ENCODE measurements around the gene BEAN1. TPM values are rescaled to one million over a fixed set of nuclear protein-coding genes. Genes with fewer than 3 reads are reported as not detected.
A peak's percentile ranks its signal among the peaks of the same experiment; 100 is the strongest.

Gene BEAN1
- total and polyA plus RNA-seq, 3 experiments from 2014 or later, result 0.09 TPM; not detected in 2

- H3K4me1 ChIP-seq (ENCODE audit: insufficient read depth, low read length), result peaks cover 14% of the 10 kb centered on the region
- no peak overlapping the region for H3K4me3 ChIP-seq (ENCODE audit: low read length)
- Mint-ChIP-seq H3K36me3 (no peaks in the 10 kb centered on the region), H3K9me3 (no peaks in the 10 kb centered on the region), H3K4me1 (peaks cover 20 to 25% (median 23%) of the 10 kb centered on the region in 3 donors), H3K27ac (no peak overlapping the region), H3K27me3 (peaks cover under 1 to 9% of the 10 kb centered on the region in 2 donors), H3K4me3 (no peak overlapping the region)
- no peaks in the 10 kb centered on the region for H3K27me3 ChIP-seq (ENCODE audit: insufficient read depth, low read length, poor library complexity, severe bottlenecking)
- CTCF ChIA-PET, result interaction anchor here (0.7 kb wide), 1 partner anchor 117 kb away, joined by 3 read pairs; no protein-coding TSS in a partner anchor
- H3K9me3 ChIP-seq (ENCODE audit: low read length), result no peaks in the 10 kb centered on the region
- DNase-seq, result no peak
- no peak overlapping the region for H3K27ac ChIP-seq (ENCODE audit: low read depth, low read length)
- H3K36me3 ChIP-seq (ENCODE audit: insufficient read depth, low read length), result no peaks in the 10 kb centered on the region
- POLR2A ChIA-PET, result no interaction called here
These were observed 46.0 kb downstream of the BEAN1 start for GRCh38 chr16:66473051-66473571.

GRCh38 chr16:66473654-66474519 is 46.8 kb downstream of the BEAN1 start:
- no peaks in the 10 kb centered on the region for H3K36me3 ChIP-seq (ENCODE audit: insufficient read depth, low read length)
- H3K27me3 ChIP-seq (ENCODE audit: insufficient read depth, low read length, poor library complexity, severe bottlenecking), result no peaks in the 10 kb centered on the region
- CTCF ChIA-PET, result interaction anchor here (0.7 to 1.9 kb wide), 2 partner anchors 116 to 177 kb away, joined by 3 to 8 read pairs; no protein-coding TSS in a partner anchor
- no peaks in the 10 kb centered on the region for H3K9me3 Mint-ChIP-seq
- POLR2A ChIA-PET, result no interaction called here
- no peak for DNase-seq
- H3K4me1 Mint-ChIP-seq, result peaks cover 25 to 31% (median 29%) of the 10 kb centered on the region in 3 donors
- peak overlapping the region in 1 of 7 donors; percentile 57 for H3K4me3 Mint-ChIP-seq
- no peak overlapping the region for H3K27ac ChIP-seq (ENCODE audit: low read depth, low read length)
- H3K27me3 Mint-ChIP-seq, result peaks cover 0 to 4% of the 10 kb centered on the region in 2 donors
- no peak overlapping the region for H3K4me3 ChIP-seq (ENCODE audit: low read length)
- H3K4me1 ChIP-seq (ENCODE audit: insufficient read depth, low read length), result peaks cover 19% of the 10 kb centered on the region
- no peaks in the 10 kb centered on the region for H3K9me3 ChIP-seq (ENCODE audit: low read length)
- peak overlapping the region in 7 of 8 donors; percentile 50 to 95 (median 88) for H3K27ac Mint-ChIP-seq
- no peaks in the 10 kb centered on the region for H3K36me3 Mint-ChIP-seq

GRCh38 chr16:66474750-66475199 is 47.7 kb downstream of the BEAN1 start:
- Mint-ChIP-seq H3K4me1 (peaks cover 28 to 36% (median 34%) of the 10 kb centered on the region in 3 donors), H3K27ac (peak overlapping the region; percentile 40 to 94 (median 84)), H3K4me3 (peak overlapping the region in 3 of 7 donors; percentile 12 to 51 (median 19)), H3K27me3 (no peaks in the 10 kb centered on the region), H3K36me3 (no peaks in the 10 kb centered on the region), H3K9me3 (no peaks in the 10 kb centered on the region)
- Histone ChIP-seq H3K36me3 (ENCODE audit: insufficient read depth, low read length) (no peaks in the 10 kb centered on the region), H3K4me1 (ENCODE audit: insufficient read depth, low read length) (peaks cover 25% of the 10 kb centered on the region), H3K27ac (ENCODE audit: low read depth, low read length) (no peak overlapping the region), H3K27me3 (ENCODE audit: insufficient read depth, low read length, poor library complexity, severe bottlenecking) (no peaks in the 10 kb centered on the region), H3K9me3 (ENCODE audit: low read length) (no peaks in the 10 kb centered on the region), H3K4me3 (ENCODE audit: low read length) (no peak overlapping the region)
- CTCF ChIA-PET, result interaction anchor here (1.9 kb wide), 1 partner anchor 176 kb away, joined by 8 read pairs; no protein-coding TSS in a partner anchor
- POLR2A ChIA-PET, result no interaction called here
- DNase-seq, result peak; percentile 37 to 76 (median 65)

- Mint-ChIP-seq H3K4me3 (peak overlapping the region in 1 of 7 donors; percentile 19), H3K27me3 (no peaks in the 10 kb centered on the region), H3K9me3 (no peaks in the 10 kb centered on the region), H3K36me3 (no peaks in the 10 kb centered on the region), H3K27ac (peak overlapping the region in 6 of 8 donors; percentile 40 to 93 (median 78)), H3K4me1 (peaks cover 28 to 36% (median 34%) of the 10 kb centered on the region in 3 donors)
- Histone ChIP-seq H3K27ac (ENCODE audit: low read depth, low read length) (no peak overlapping the region), H3K4me1 (ENCODE audit: insufficient read depth, low read length) (peaks cover 25% of the 10 kb centered on the region), H3K4me3 (ENCODE audit: low read length) (no peak overlapping the region), H3K27me3 (ENCODE audit: insufficient read depth, low read length, poor library complexity, severe bottlenecking) (no peaks in the 10 kb centered on the region), H3K9me3 (ENCODE audit: low read length) (no peaks in the 10 kb centered on the region), H3K36me3 (ENCODE audit: insufficient read depth, low read length) (no peaks in the 10 kb centered on the region)
- CTCF ChIA-PET, result interaction anchor here (1.9 to 8.1 kb wide), 3 partner anchors 69 to 176 kb away, joined by 8 to 62 read pairs (median 57); no protein-coding TSS in a partner anchor
- DNase-seq, result no peak
- POLR2A ChIA-PET, result no interaction called here
These were observed 48.1 kb downstream of the BEAN1 start for GRCh38 chr16:66475232-66475631.

GRCh38 chr16:66476328-66477027 is 49.4 kb downstream of the BEAN1 start:
- H3K36me3 Mint-ChIP-seq, result no peaks in the 10 kb centered on the region
- Histone ChIP-seq H3K9me3 (ENCODE audit: low read length) (no peaks in the 10 kb centered on the region), H3K27me3 (ENCODE audit: insufficient read depth, low read length, poor library complexity, severe bottlenecking) (no peaks in the 10 kb centered on the region), H3K4me1 (ENCODE audit: insufficient read depth, low read length) (peaks cover 25% of the 10 kb centered on the region), H3K36me3 (ENCODE audit: insufficient read depth, low read length) (no peaks in the 10 kb centered on the region), H3K27ac (ENCODE audit: low read depth, low read length) (no peak overlapping the region), H3K4me3 (ENCODE audit: low read length) (no peak overlapping the region)
- H3K9me3 Mint-ChIP-seq, result no peaks in the 10 kb centered on the region
- H3K27ac Mint-ChIP-seq, result peak overlapping the region in 1 of 8 donors; percentile 78
- no peaks in the 10 kb centered on the region for H3K27me3 Mint-ChIP-seq
- ChIA-PET CTCF (interaction anchor here (0.9 to 8.1 kb wide), 14 partner anchors 10 to 276 kb away, joined by 3 to 62 read pairs (median 4); partner anchors contain the start of genes CKLF and DYNC1LI2), POLR2A (interaction anchor here (0.7 to 1.0 kb wide), 2 partner anchors 76 to 132 kb away, joined by 3 to 5 read pairs; no protein-coding TSS in a partner anchor)
- peak in 2 of 5 donors; percentile 14 to 25 for DNase-seq
- H3K4me1 Mint-ChIP-seq, result peaks cover 28 to 36% (median 34%) of the 10 kb centered on the region in 3 donors
- no peak overlapping the region for H3K4me3 Mint-ChIP-seq

- Histone ChIP-seq H3K4me1 (ENCODE audit: insufficient read depth, low read length) (peaks cover 25% of the 10 kb centered on the region), H3K4me3 (ENCODE audit: low read length) (no peak overlapping the region), H3K9me3 (ENCODE audit: low read length) (no peaks in the 10 kb centered on the region), H3K27ac (ENCODE audit: low read depth, low read length) (no peak overlapping the region), H3K36me3 (ENCODE audit: insufficient read depth, low read length) (no peaks in the 10 kb centered on the region), H3K27me3 (ENCODE audit: insufficient read depth, low read length, poor library complexity, severe bottlenecking) (no peaks in the 10 kb centered on the region)
- ChIA-PET POLR2A (no interaction called here), CTCF (interaction anchor here (0.9 to 8.1 kb wide), 14 partner anchors 10 to 275 kb away, joined by 3 to 62 read pairs (median 4); partner anchors contain the start of genes CKLF and DYNC1LI2)
- H3K36me3 Mint-ChIP-seq, result no peaks in the 10 kb centered on the region
- peak overlapping the region in 2 of 8 donors; percentile 58 to 76 for H3K27ac Mint-ChIP-seq
- H3K4me3 Mint-ChIP-seq, result no peak overlapping the region
- no peaks in the 10 kb centered on the region for H3K9me3 Mint-ChIP-seq
- DNase-seq, result no peak
- peaks cover 28 to 36% (median 34%) of the 10 kb centered on the region in 3 donors for H3K4me1 Mint-ChIP-seq
- H3K27me3 Mint-ChIP-seq, result no peaks in the 10 kb centered on the region
These were observed 50.0 kb downstream of the BEAN1 start for GRCh38 chr16:66477028-66477515.

GRCh38 chr16:66478733-66479511 is 51.8 kb downstream of the BEAN1 start:
- Mint-ChIP-seq H3K4me1 (peaks cover 33 to 44% (median 38%) of the 10 kb centered on the region in 3 donors), H3K9me3 (no peaks in the 10 kb centered on the region), H3K4me3 (peak overlapping the region in 3 of 7 donors; percentile 14 to 49 (median 45)), H3K36me3 (no peaks in the 10 kb centered on the region), H3K27me3 (no peaks in the 10 kb centered on the region), H3K27ac (peak overlapping the region in 6 of 8 donors; percentile 2 to 78 (median 46))
- no peaks in the 10 kb centered on the region for H3K9me3 ChIP-seq (ENCODE audit: low read length)
- CTCF ChIA-PET, result interaction anchor here (0.7 to 8.1 kb wide), 13 partner anchors 10 to 172 kb away, joined by 3 to 62 read pairs (median 4); partner anchors contain the start of gene CKLF
- no peaks in the 10 kb centered on the region for H3K36me3 ChIP-seq (ENCODE audit: insufficient read depth, low read length)
- H3K4me1 ChIP-seq (ENCODE audit: insufficient read depth, low read length), result peaks cover 24% of the 10 kb centered on the region
- POLR2A ChIA-PET, result no interaction called here
- H3K4me3 ChIP-seq (ENCODE audit: low read length), result no peak overlapping the region
- DNase-seq, result peak; percentile 65 to 83 (median 67)
- no peaks in the 10 kb centered on the region for H3K27me3 ChIP-seq (ENCODE audit: insufficient read depth, low read length, poor library complexity, severe bottlenecking)
- no peak overlapping the region for H3K27ac ChIP-seq (ENCODE audit: low read depth, low read length)

All from CD8-positive, alpha-beta memory T cell (primary cell).